Measurements from ENCODE around the gene MMGT1.
"Not testable (repeated sequence)": the region's sequence is repeated elsewhere in the genome, so short reads cannot be mapped to it uniquely, and the experiment has no call there.

The MMGT1 gene

DNA sequence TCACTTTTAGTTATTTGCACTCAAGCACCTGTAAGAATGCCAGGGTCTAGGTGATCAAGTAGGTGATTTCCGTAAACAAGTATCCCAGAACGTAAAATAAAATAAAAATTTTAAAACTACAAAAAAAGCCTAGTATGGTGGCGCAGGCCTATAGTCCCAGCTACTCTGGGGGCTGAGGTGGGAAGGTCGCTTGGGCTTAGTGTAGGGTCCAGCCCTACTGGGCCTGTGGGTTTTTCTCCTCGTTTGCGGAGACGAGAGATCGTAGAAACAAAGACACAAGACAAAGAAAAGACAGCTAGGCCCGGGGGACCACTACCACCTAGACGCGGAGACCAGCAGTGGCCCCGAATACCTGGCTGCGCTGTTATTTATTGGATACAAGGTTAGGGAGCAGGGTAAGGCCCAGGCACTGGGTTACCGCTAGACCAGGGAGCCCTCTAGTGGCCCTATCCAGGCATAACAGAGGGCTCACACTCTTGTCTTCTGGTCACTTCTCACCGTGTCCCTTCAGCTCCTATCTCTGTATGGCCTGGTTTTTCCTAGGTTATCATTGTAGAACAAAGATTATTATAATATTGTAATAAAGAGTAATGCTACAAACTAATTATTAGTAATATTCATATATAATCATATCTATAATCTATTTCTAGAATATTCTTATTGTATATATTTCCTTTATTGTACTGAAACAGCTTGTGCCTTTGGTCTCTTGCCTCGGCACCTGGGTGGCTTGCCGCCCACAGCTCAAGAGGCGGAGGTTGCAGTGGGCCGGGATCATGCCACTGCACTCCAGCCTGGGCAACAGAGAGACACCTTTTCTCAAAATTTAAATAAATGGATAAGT is 41.9 kb downstream of the MMGT1 start:
- peak; percentile 5 to 78 (median 50) for DNase-seq
- intact Hi-C loops (cut with DNase I): no loop called here

DNA sequence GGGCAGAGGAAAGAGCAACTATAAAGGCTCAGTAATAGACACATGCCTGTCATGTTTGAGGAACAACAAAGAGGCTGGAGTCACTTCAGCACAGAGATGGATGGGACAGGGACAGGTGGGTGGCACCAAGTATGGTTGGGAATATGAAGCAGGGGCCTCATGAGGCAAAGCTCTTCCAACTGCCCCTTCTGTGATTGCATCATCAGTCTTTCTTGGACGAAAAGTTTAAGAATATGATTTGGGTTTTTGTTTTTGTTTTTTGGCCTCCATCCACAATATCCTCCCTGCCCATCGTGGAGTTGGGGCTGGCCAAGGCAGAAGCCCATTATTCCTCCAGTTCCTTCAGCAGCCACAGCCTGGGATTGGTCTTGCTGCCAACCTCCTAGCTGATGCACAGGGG is 45.9 kb downstream of the MMGT1 start:
- intact Hi-C loops (cut with DNase I): no loop called here
- no peak for DNase-seq

DNA sequence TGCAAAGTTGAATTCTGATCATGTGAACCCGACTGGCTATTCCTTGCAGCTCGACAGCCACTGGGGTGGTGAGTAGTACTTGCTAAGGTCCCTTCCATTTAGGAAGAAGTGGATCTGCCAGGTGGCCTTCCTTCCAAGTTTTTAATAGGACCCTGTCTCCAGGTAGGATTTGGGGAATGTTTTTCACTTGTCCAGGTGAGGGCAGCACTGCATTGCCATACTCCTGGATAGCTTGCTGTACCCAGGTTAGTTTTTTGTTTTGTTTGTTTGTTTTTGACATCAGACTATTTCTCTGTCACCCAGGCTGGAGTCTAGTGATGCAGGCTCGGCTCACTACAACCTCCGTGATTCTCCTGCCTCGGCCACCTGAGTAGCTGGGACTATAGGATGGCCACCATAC is 50.4 kb downstream of the MMGT1 start:
- DNase-seq: peak in 8 of 42 donors; percentile 3 to 34 (median 12)
- intact Hi-C loops (cut with DNase I): no loop called here

DNA sequence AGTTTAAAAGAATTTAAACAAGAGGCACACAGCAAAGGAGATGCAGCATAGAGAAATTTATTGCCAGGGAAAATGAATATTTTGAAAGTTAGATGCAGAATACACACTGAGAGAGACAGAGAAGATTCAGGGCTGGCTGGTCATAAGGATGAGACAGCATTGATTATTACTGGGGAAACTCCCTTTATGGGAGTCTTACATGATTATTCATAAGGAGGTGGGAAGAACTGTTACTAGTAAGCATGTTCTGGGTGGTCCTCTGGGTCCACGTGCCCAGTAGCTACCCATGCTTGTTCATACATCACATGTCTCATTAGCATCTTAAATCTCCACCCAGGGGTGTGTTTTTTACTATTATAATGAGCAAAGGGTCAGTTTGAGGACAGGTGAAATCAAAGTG is 53.3 kb downstream of the MMGT1 start:
- intact Hi-C loops (cut with DNase I): not testable (repeated sequence)

DNA sequence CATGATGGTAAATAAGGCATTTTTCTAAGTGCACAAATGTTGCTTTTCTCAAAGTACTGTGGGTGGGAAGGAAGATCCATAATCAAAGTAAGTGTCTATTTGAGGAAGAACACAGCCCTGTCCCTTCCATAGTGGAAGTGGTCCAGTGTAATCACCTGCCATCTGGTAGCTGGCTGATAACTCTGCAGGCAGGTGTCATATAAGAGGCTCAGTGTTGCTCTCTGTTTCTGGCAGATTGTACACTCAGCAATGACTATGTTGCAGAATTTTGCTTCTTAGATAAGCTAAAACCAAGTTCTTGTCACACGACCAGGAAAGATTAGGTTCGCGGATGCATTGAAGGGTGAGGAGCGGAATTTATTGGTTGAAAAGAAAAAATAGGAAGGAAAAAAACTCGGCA is 59.4 kb downstream of the MMGT1 start:
- intact Hi-C loops (cut with DNase I): no loop called here
- no peak for DNase-seq

More for the DNA sequence above, 53.3 kb downstream of the MMGT1 start:
- not testable (repeated sequence) for DNase-seq
